GM19463 (cell line): ENCODE data around the gene DCLRE1B.

Source experiments
- ATAC-seq: cut with Tn5 transposase; IDR thresholded peaks from one replicate; pipeline ENCODE4 v1.9.1; 2021; ENCODE audit warnings: mild to moderate bottlenecking, moderate library complexity; ENCODE audit not compliant: unreplicated experiment

Gene DCLRE1B

GRCh38 chr1:113886417-113887401, 18.4 kb upstream of the DCLRE1B start:
- no peak for ATAC-seq

GRCh38 chr1:113887402-113888175, 17.5 kb upstream of the DCLRE1B start, which contains the start of gene BCL2L15:
Gene BCL2L15, minus strand, starts transcription at chr1:113887581. Its CDS starts 206 bp downstream, at chr1:113887375.
- no peak for ATAC-seq

GRCh38 chr1:113890816-113891215, 14.3 kb upstream of the DCLRE1B start:
- no peak for ATAC-seq

- no peak for ATAC-seq
Observed at GRCh38 chr1:113891631-113892220, 13.4 kb upstream of the DCLRE1B start.

GRCh38 chr1:113893267-113893666, 11.9 kb upstream of the DCLRE1B start:
- ATAC-seq, result no peak

- ATAC-seq, result no peak
Observed at GRCh38 chr1:113895098-113895497, 10.0 kb upstream of the DCLRE1B start.

GRCh38 chr1:113895961-113896360, 9.2 kb upstream of the DCLRE1B start:
- ATAC-seq, result no peak

GRCh38 chr1:113898241-113898814, 6.8 kb upstream of the DCLRE1B start:
- no peak for ATAC-seq

GRCh38 chr1:113899111-113899510, 6.0 kb upstream of the DCLRE1B start:
- ATAC-seq, result no peak

- no peak for ATAC-seq
Observed at GRCh38 chr1:113901191-113901590, 3.9 kb upstream of the DCLRE1B start.

- ATAC-seq, result no peak
Observed at GRCh38 chr1:113903501-113904292, 1.4 kb upstream of the DCLRE1B start.

GRCh38 chr1:113904293-113904673, 843 bp upstream of the DCLRE1B start:
- ATAC-seq, result peak; percentile 25

GRCh38 chr1:113905435-113905861, 322 bp downstream of the DCLRE1B start:
- no peak for ATAC-seq

- no peak for ATAC-seq
Observed at GRCh38 chr1:113912594-113913311, 7.6 kb downstream of the DCLRE1B start.

- no peak for ATAC-seq
Observed at GRCh38 chr1:113913312-113913668, 8.2 kb downstream of the DCLRE1B start.

GRCh38 chr1:113913887-113914664, 8.9 kb downstream of the DCLRE1B start:
- no peak for ATAC-seq

GRCh38 chr1:113916974-113917373, 11.8 kb downstream of the DCLRE1B start:
- no peak for ATAC-seq

GRCh38 chr1:113917400-113918082, 12.4 kb downstream of the DCLRE1B start:
- ATAC-seq, result no peak
